GM12878 (cell line): ENCODE measurements around the gene TMEM167B. TPM values are rescaled to one million over a fixed set of nuclear protein-coding genes. Genes with fewer than 3 reads are reported as not detected.

Source experiments
- EED ChIP-seq: sonication (generic); IDR thresholded peaks from 2 replicates; pipeline ENCODE4 v1.6.1; 2016; ENCODE audit warnings: antibody characterized with exemption, low read depth
- EGR1 ChIP-seq, 2 experiments: IDR thresholded peaks; 1 replicate in 1 of 2; 2 replicates in 1 of 2; pipeline ENCODE4 v1.6.1; 2011 to 2012; ENCODE audit warnings: low read depth in 2 of 2, low read length in 2 of 2, borderline replicate concordance in 1 of 2, mild to moderate bottlenecking in 1 of 2, moderate library complexity in 1 of 2
- HCFC1 ChIP-seq: fragments of 150-350 bp; IDR thresholded peaks from 2 replicates; pipeline ENCODE4 v1.6.1; 2014; ENCODE audit warnings: low read length
- NFIC ChIP-seq: IDR thresholded peaks from 2 replicates; pipeline ENCODE4 v1.6.1; 2012; ENCODE audit warnings: low read depth, mild to moderate bottlenecking, inconsistent platforms, low read length, moderate library complexity
- NKRF ChIP-seq: fragments of 450-650 bp; conservative IDR thresholded peaks from 2 replicates; pipeline ENCODE4 v1.6.1; 2017; ENCODE audit warnings: mild to moderate bottlenecking, moderate library complexity
- RBBP5 ChIP-seq: fragments of 200-600 bp; sonication (generic); conservative IDR thresholded peaks from 2 replicates; pipeline ENCODE4 v1.6.1; 2016
- RFX5 ChIP-seq: IDR thresholded peaks from 2 replicates; pipeline ENCODE4 v1.6.1; 2011; ENCODE audit warnings: low read depth, low read length, improper control_type of control experiment
- RUNX3 ChIP-seq: IDR thresholded peaks from 2 replicates; pipeline ENCODE4 v1.6.1; 2012; ENCODE audit warnings: low read length, inconsistent platforms
- USF2 ChIP-seq: IDR thresholded peaks from 2 replicates; pipeline ENCODE4 v1.6.1; 2011; ENCODE audit warnings: low read depth, low read length, improper control_type of control experiment, borderline replicate concordance
- polyA plus RNA-seq, 11 experiments: library from polyadenylated mRNA; depleted of rRNA in 4 of 11; unstranded in 6 of 11; stranded (reverse) in 5 of 11; fragments of >200 nt; fragmentation: Nextera tagmentation in 4 of 11; fragmentation: Illumina TruSeq in 1 of 11; extraction: Ambion mirVana in 4 of 11; extraction: Trizol in 1 of 11; gene quantifications; 1 replicate in 1 of 11; 2 replicates in 10 of 11; pipeline versions ENCODE4 v1.2.1 to v1.2.3, GENCODE V29; 2011 to 2016; ENCODE audit warnings: inconsistent platforms in 2 of 11, missing spikeins in 2 of 11, low read depth in 1 of 11
- total RNA-seq, 4 experiments: library from RNA; depleted of rRNA in 3 of 4; stranded (reverse); fragments of >200 nt in 3 of 4; fragmentation: Illumina TruSeq in 1 of 4; extraction: Trizol in 1 of 4; gene quantifications; 2 replicates each; pipeline versions ENCODE4 v1.2.1 to v1.2.3, GENCODE V29; 2013 to 2021
- TF ChIP-seq, protein P1 (sequence below): IDR thresholded peaks from 2 replicates; pipeline ENCODE4 v1.6.1; 2012; ENCODE audit warnings: low read depth, low read length, improper control_type of control experiment
- TF ChIP-seq, protein P2 (sequence below): IDR thresholded peaks from 2 replicates; pipeline ENCODE4 v1.6.1; 2012; ENCODE audit warnings: low read depth, low read length, improper control_type of control experiment

TMEM167B gene
- total and polyA plus RNA-seq, 10 of the 15 experiments (the other 5 are each of a cell fraction or from before 2014, with no cell fraction given): 15.6 to 26.1 (median 21.1) TPM

DNA sequence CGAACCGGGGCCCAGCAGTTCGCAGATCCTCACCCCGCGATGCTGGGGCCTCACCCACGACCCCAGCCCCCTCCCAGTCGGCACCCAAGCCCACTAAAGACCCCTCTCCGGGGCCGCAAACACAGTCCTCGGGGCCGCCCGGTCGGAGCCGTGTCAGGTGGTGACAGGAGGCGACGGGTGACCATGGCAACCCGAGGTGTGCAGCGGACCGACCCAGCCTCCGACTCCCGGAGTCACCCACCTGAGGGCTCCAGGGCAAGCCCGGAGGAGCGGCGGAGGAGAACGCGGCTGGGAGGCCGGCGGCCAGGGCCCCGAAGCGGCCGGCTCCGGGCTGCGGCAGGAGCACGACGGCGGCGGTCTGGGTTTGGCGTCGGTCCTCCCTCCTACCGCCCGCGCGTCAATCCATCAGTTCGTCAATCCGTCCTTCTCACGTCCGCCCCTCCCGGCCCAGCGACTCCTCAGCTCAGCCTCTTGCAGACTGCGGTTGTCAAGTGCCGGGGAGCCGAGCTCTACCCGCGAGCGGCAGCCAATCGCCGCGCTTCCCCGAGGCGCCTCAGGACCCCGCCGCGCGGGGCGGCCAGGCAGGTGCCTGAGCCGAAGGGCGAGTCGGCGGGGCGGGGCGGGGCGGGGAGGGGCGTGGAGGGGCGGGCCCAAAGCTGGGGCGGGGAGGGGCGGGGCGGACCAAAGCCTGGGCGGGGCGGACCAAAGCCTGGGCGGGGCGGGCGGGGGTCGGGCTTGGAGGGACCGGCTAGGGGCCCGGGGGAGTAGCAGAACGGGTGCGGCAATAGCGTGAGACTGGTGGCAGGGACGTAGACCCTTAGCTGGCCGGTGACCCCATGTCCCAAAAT, 48.7 kb upstream of the TMEM167B start, which contains the start of gene WDR47 (continued):
- TF ChIP-seq RBBP5 (no peak; the same call in 1 of the 2 replicates), EGR1 (IDR thresholded peaks at IDR 0.05; ENCODE audit: borderline replicate concordance in 1 of 2, low read depth in 2 of 2, low read length in 2 of 2) (peak in 1 of 2 experiments; percentile 57; a peak in 1 of 3 replicates), HCFC1 (peak; percentile 46; the same call in 1 of the 2 replicates), NFIC (no peak), NKRF (peak; percentile 94), RUNX3 (peak; percentile 88), USF2 (no peak), RFX5 (0 out of 2 replicates have a peak, but pooled peaks have one; percentile 32), EED (0 out of 2 replicates have a peak, but pooled peaks have one; percentile 14)
- TF ChIP-seq, protein P1, sequence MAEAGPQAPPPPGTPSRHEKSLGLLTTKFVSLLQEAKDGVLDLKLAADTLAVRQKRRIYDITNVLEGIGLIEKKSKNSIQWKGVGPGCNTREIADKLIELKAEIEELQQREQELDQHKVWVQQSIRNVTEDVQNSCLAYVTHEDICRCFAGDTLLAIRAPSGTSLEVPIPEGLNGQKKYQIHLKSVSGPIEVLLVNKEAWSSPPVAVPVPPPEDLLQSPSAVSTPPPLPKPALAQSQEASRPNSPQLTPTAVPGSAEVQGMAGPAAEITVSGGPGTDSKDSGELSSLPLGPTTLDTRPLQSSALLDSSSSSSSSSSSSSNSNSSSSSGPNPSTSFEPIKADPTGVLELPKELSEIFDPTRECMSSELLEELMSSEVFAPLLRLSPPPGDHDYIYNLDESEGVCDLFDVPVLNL: 0 out of 2 replicates have a peak, but pooled peaks have one; percentile 10
- TF ChIP-seq, protein P2, sequence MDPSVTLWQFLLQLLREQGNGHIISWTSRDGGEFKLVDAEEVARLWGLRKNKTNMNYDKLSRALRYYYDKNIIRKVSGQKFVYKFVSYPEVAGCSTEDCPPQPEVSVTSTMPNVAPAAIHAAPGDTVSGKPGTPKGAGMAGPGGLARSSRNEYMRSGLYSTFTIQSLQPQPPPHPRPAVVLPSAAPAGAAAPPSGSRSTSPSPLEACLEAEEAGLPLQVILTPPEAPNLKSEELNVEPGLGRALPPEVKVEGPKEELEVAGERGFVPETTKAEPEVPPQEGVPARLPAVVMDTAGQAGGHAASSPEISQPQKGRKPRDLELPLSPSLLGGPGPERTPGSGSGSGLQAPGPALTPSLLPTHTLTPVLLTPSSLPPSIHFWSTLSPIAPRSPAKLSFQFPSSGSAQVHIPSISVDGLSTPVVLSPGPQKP: no peak
